Suppressor macrophage (primary cell): Measurements from ENCODE around the gene ACACA.
A peak's percentile ranks its signal among the peaks of the same experiment; 100 is the strongest.

ENCODE experiments used
- DNase-seq, 4 experiments: peaks; one replicate each; pipeline ENCODE4 v3.0.0-alpha.2; 2020 to 2022

ACACA gene

DNA sequence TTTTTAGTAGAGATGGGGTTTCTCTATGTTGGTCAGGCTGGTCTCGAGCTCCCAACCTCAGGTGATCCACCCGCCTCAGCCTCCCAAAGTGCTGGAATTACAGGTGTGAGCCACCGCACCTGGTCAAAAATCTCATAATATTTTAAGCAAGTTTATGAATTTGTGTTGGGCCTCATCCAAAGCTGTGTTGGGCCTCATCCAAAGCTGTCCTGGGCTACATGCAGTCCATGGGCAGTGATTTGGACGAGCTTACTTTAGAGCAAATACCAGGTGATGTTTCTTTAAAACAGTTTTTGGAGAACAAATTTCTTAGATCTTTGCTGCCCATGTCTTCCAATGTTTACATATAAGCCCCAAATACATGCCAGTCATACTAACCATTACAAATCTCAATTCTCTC is 115.3 kb downstream of the ACACA start:
- no peak for DNase-seq

DNA sequence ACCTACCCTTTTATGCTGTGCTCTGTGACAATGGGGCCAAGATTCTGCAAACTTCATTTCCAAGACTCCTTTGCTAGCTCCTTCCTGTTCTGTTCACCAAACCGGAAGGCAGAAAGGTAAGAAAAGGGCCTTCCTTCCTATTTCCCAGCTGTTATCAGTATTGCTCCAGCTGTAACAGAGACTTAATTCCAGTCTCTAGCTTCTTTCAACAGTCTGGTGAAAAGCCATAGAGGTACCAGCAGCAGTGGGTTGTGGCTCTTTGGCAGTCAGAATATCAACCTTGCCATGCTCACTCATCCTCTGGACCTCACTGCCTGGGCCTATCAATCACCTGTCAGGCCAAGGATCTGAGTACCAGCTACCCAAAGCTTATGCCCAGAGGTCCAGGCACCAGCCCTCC is 120.2 kb downstream of the ACACA start:
- no peak for DNase-seq

DNA sequence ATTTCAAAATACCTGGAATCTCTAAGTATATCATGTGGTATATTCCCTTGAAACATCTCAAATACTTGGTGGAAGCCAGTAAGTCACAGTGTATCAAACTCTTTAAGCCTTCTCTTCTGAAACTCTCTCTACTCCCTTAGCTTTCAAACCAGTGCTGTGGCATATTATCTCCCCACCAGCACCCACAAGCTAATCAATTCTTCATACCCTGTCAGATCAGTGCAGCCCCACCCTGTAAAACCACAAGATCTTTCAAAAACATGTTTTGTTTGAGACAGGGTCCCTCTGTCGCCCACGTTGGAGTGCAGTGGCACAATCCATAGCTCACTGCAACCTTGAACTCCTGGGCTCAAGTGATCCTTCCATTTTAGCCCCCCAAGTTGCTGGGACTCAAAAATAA is 122.4 kb downstream of the ACACA start:
- no peak for DNase-seq

DNA sequence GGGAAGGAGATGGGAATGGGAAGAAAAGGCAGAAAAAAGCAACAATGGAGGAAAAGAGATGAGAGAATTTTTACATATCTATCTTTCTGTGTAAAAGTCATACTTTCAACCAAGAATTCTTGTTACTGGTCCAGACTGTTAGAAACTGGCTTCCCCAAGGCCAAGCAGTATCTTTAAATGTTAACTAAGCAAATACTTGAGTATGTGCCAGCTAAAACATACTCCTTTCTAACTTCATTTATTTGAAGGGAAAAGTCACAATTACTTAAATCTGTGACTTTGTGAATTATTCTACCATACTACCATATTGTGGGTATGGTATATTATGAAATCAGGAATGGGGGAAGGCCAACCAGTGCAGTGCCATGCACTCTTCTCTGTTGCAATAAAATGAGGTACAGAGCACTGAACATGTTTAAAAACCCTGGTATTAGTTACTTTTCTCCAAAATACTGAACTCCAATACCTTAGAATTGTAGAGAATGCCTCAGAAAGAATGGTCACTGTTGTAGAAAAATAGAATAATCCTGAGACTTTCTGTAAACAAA is 123.1 kb downstream of the ACACA start:
- no peak for DNase-seq

DNA sequence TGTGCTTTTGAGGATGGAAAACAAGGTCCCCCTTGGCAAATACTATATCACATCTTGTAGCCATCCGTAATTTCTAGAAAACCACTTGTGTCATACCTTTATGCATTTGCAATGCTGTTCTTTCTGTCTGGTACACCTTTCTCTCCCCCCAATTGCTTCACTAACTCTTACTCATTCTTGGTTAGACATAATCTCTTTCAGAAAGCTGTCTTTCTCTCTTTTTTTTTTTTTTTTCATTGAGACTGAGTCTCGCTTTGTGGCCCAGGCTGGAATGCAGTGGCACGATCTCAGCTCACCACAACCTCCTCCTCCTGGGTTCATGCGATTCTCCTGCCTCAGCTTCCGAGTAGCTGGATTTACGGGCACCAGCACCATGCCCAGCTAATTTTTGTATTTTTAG is 125.8 kb downstream of the ACACA start:
- no peak for DNase-seq

DNA sequence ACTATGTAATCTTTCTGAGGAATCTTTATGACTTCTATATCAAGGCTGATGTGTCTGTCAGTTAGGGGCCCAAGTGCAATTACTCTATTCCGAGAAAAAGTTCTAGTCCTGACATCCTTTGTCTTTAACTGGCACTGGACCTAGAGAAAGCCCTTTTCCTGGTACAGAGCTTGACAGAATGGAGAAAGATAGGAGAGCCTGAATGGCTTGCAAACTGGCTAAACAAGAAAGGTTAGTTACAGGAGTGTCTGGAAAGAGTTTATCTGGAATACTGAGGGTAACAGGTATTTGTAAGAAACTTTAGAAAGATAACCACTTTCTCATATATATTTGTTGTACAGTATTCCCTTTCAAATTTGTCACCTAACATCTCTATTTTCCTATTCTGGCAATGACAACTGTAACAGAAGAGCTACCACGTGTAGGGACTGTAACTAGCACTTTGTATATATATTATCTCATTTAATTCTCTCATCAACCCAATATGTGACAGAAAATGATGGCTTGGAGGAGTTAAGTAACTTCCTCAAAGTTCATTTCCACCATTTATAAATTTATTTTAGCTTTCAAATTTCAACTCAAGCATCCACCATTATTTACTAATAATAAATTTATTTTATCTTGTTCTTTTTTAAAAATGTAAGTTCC is 128.3 kb downstream of the ACACA start:
- no peak for DNase-seq

DNA sequence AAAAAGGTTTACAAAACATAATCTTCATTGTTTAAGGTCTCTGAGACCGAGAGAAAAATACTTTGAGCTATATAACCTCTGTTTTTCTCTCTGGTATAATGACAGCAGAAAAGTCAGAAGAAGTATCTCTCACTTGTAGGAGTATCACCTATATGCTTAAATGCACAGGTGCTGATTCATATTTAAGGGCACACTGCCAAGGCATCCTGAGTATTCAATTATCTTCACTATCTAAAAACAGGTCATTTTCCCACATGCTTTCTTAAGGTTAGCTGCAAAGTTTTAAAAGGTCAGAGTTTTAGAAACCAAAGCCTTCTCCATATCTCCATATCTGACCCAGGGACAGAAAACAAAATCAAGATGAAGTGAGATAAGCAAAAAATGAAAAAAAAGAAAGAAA is 130.2 kb downstream of the ACACA start:
- DNase-seq, result no peak

DNA sequence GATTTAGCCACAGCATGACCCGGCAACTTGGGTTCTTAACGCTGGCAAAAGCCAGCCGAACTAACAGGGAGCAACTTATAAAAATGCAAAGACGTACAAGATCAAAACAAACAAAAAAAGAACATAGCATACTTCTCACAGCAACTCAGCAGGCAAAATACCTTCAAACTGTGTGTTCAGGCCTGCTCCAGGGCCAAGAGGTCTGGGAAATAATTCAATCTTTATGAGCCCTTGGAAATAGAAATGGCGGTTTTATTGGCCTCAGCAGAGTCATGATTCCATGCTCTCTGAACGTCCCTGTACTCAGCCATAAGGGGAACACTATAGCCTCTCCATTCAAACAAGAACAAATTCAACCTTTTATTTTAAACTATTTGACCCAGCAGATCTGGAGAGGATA is 132.2 kb downstream of the ACACA start:
- DNase-seq, result no peak

DNA sequence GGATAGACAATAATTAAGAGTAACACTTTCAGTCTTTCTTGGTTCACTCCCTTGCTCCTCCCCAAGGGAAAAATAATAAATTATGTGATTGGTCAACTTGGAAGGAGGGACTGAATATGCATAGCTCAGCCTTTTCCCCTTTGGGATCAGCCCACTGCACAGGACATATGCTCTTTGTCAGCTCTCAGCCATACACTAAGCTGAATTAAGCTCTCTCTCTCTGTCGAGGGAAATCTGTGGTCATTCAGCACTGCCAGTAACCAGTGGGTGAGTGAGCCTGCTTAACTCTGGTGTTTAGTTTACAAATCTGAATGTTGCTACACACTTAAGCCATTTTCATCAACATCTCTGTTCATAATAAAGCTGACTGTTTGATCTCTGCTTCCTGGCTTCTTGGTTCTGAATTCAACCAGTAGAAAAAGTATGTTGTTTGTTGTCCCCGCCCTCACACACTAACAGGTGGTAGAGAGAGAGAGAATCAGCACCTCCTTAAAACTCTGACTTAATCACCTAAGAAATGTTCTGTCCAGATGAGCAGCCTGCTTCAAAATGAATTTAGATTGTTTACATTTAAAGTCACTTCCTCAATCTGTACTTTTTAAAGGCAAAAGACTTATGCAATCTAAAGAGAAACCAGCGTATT is 133.1 kb downstream of the ACACA start:
- DNase-seq, result peak; percentile 2 to 39 (median 31)

DNA sequence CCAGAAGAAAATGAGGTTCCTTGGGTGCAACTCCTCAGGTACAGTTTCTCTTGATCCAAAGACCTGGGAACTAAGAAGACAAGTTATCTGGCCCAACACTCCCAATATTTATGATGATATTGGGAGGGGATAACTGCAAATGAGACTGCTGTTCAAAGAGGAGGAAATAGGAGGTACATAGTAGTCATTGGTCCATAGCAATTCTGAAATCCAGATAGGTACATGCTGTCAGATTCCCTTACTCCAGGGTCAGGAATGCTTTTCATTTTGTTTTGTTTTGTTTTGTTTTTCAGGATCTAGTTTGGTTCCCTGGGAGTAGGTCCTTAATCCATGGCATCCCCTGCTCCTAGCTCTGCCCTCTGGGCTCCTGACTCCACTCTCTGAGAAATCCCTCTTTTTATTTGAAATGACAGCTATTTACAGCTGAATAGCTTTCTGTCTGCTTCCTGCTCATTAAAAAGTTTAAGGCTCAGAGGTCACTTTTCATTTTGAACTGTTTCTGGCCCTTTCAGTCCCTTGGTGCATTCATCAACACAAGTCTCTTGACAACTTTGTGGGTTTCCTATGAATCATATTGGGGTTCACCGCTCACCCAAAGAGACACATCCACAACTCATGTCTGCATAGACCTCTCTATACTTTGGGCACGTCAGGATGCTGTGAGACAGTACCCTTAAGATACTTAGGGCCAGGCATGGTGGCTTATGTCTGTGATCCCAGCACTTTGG is 141.0 kb downstream of the ACACA start:
- DNase-seq, result no peak

DNA sequence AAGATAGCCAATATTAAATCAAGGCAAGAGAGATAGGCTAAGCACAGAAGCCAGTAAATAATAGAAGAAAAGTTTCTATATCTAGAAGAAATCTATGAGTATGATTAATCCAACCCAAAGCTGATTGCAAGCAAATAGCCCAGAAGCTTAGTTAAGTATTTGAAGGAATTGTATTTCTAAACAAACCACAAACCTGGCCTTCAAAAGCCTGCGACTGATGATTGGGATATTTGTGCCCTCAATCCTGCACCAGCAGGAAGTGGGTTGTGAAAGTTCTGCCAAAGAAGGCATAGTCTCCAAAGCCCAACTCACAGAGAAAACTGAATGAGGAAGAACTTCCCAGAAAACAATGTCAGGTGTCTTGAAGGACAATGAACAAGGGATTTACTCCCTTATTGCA is 145.3 kb downstream of the ACACA start:
- peak in 2 of 4 experiments; percentile 1 to 5 for DNase-seq

DNA sequence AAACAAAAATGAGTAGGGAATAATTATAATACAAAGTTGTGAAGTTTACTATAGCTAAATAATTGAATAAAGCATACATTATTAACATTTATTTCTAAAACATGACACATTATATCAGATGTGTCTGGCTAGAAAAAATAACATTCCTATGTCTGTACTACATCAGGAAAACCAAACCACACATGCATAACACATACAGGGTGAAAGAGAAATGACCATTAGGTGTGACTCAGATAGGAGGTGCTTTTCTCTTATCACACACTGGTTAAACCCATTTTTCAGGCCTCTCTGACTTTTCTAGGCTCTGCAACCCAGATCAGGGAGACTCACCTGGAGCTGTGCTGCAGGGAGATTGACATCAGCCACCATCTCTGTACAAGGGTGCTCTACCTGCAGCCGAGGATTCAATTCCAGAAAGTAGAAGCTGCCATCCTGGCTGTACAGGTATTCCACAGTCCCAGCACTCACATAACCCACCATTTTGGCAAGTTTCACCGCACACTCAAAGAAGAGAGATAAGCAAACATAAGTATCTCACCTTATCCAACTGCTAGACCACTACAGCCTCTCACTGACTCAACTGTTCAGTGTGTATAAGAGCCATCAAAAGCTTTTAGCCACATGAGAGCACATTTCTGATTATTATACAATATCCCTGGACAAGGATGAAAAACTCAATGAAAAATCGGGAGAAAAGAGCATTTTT is 147.5 kb downstream of the ACACA start:
- no peak for DNase-seq

DNA sequence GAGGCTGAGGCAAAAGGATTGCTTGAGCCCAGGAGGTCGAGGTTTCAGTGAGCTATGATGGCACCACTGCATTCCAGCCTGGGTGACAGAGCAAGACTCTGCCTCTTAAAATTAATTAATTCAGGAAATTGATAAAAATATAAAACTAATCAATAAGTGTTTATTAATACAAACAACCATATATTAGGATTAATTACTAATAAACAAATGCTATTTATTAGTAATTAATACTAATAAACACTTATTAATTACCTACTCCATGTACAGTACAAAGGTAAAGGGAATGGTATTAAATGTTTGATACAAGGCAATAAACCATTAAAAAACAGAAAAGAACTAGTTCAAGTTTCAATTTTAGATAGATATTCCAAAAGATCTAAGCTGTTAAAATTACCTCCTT is 150.0 kb downstream of the ACACA start:
- DNase-seq, result no peak

DNA sequence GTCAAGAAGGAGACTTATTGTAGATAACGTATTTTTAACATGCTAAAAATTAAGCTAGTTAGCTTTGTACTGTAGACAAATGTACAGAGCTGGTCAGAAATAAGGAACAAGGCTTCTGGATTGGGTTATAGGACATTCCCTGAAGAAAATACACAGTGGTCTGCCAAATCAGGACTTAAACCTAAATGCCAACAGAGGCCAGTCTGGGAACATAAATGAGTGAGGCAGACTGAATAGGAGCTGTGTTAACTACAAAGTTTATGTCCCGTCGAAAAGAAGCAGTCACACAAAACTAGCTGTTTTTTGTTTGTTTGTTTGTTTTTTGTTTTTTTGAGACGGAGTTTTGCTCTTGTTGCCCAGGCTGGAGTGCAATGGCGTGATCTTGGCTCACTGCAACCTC is 151.2 kb downstream of the ACACA start:
- DNase-seq, result no peak

DNA sequence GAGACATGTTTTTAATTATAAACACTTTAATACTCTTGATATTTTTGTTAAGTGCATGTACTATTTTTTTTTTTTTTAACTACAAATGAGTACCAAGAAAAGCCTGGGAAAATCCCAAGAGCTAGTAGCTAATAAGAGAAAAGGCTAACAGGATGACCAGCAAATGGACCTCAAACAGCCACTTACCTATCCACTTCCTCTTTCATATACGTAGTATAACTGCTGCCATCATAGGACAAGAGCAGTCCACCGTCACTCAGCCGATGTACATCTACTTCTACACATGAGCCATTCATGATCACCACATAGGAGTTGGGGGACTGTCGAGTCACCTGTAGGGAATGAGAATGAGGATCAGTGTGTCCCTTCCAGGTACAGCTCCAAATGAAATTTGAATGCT is 158.8 kb downstream of the ACACA start:
- no peak for DNase-seq

DNA sequence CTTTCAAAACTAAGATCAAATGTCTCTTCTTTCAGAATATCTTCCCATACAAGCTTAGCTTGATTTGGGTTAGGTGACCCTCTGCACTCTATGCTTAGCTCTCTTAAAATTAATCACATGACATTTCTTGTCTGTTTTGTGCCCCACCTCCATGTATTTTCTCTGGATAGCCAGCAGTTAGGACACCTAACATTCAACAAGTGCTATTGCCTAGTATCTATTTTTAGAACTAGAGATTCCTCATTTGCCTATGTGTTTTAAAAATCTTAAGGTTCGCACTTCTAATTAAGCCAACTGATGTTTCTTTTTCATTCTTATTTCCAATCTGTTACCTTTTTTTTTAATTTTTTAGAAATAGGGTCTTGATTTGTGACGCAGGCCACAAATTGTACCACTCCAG is 160.6 kb downstream of the ACACA start:
- no peak for DNase-seq

DNA sequence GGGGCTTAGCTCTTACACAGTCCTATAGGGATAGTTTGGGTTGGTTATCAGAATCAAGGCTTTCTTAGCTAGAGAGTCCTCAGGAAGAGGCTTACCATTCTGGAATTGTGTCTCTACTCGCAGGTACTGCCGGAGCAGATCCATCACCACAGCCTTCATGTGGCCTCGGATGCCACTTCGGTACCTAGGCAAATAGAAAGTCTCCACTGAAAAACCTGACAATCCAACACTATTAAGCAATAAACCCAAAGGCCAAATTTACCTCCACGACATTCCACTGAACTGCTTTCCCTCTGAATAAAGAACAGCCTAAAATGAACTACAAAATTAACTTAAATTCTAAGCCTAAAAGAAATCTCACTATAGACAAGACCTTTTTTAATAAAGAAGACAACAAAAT is 166.3 kb downstream of the ACACA start:
- no peak for DNase-seq

DNA sequence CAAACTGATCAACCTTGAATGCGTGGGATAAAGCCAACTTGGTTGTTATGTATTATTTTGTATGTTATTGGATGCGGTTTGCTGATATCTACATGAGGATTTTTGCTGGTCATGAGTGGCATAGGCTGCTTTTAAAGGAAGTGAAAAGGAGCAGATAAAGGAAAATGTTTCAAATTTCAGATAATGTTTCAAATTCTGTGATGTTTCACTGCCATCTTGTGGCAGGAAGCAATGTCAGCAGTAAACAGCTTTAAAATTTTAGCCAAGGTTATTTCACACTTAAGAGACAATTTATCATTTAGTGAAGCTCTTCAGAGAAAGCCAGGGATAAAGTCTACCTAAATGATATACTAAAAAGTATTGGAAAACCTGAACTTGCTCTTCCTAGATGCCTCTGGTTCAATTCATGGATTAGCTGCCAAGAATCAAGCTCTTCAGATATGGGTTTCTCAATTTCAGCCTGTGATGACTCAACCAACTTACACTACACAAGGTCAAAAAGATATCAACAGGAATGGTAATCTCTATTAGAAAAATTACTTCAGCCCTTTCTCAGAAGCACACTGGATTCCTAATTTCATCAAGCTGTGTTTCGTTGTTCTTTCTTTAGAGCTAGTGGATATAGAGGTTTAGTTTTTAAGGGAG is 166.8 kb downstream of the ACACA start:
- peak; percentile 2 to 59 (median 23) for DNase-seq

DNA sequence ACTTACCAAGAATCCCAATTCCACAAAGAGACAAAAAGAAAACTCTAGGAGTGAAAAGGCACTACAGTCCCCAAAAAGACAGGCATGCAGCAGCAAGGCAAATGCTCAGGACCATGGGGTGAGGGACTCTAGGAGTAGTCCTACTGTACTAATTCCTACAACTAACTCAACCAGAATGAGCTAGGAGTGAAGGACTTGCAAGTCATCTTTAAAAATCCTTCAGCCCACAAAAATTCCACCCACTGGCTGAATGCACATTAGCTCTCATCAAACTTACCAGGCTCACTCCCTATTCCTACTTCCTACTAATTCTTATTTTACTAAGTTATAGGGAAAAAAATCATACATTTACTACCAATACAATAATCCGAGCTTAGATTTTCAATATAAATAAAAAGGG is 172.5 kb downstream of the ACACA start:
- DNase-seq, result no peak

DNA sequence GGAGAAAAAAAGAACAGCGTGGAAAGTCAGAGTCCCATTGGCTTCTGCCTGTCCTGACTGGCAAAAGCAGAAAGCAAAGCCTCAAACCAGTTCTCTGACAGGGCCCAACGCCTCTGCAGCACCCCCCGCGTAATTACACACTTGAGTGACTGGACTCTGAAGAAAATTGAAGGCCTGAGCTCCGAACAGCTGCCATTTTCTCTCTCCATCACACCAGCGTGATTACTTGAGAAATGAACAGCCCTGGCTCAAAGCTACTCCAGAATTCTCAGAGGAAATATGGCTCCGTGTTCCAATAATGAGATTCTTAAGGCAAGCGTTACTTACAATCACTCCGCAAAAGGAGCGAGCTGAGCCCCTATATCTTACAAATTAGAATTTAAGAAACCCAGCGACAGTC is 173.6 kb downstream of the ACACA start:
- DNase-seq, result no peak

DNA sequence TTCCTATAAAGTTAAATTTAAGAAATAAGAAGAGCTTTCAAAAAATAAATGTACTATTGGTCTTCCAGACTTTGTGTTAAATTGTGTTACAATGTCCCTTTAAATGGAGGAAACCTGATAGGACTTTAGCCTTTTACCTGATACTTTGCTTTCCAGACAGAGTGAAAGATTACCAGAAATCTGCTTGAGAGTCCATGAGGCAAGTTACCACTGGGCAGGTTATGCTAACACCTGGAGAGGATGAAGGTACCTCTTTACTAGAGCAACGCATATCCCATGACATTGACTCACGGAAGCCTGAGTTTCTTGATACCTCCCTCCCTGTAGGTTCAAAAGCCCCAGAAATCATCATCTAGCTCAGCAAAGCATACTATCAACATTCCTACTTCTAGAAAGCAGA is 174.7 kb downstream of the ACACA start:
- no peak for DNase-seq

DNA sequence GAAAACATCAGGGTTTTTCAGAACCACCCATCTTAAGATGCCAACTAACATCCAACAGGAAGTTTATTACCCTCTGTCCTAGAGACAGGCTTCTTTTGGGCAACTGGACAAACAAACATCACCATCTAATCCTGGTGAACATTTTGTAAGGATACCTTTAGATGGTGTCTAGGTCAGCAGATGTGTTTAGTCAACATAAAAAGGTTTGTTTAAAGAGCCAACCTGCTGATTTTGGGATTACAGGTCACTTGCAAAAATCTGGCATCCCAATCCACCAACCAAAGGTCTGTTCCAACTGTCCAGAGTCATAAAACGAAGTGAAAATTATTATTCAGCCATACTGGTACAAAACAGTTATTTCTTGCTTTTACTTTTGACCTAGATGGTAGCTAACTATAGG is 176.0 kb downstream of the ACACA start:
- no peak for DNase-seq

DNA sequence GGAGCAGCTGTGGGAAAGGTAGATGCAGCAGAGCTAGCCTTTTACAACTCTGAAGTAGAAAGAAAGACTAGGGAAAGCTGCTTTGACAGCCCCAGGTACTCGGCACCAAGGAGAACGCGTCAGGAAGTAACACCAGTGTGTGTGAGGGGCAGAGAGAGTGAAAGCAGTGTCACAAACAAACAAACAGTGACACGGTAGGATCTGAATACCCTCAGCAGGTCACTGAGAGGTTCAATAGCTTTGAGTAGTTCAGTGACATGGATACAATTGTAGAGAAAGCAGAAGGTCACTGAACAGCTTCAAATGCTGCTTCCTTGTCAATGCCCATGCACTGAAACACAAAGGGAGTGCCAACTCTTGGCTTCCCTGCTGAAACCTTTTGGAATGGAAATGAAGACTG is 181.2 kb downstream of the ACACA start:
- DNase-seq, result no peak
